ENCODE data around the gene ZNF230.

Gene ZNF230

DNA sequence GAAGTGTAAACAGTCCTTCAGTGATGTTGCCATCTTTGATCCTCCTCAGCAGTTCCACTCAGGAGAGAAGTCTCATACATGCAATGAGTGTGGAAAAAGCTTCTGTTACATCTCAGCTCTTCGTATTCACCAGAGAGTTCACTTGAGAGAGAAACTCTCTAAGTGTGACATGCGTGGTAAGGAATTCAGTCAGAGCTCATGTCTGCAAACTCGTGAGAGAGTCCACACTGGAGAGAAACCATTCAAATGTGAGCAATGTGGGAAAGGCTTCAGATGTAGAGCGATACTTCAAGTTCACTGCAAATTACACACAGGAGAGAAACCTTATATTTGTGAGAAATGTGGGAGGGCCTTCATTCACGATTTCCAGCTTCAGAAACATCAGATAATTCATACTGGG is 7.7 kb downstream of the ZNF230 start:
- TF ChIP-seq, protein P1, sequence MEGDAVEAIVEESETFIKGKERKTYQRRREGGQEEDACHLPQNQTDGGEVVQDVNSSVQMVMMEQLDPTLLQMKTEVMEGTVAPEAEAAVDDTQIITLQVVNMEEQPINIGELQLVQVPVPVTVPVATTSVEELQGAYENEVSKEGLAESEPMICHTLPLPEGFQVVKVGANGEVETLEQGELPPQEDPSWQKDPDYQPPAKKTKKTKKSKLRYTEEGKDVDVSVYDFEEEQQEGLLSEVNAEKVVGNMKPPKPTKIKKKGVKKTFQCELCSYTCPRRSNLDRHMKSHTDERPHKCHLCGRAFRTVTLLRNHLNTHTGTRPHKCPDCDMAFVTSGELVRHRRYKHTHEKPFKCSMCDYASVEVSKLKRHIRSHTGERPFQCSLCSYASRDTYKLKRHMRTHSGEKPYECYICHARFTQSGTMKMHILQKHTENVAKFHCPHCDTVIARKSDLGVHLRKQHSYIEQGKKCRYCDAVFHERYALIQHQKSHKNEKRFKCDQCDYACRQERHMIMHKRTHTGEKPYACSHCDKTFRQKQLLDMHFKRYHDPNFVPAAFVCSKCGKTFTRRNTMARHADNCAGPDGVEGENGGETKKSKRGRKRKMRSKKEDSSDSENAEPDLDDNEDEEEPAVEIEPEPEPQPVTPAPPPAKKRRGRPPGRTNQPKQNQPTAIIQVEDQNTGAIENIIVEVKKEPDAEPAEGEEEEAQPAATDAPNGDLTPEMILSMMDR (IDR thresholded peaks at IDR 0.05; ENCODE audit: insufficient read depth, missing control alignments) = no peak
- DNase-seq (ENCODE audit: insufficient read length, low spot score) (no peak), FAIRE-seq (no peak)

GRCh38 chr19:44019498-44019897 is 16.7 kb downstream of the ZNF230 start:
- DNase-seq (ENCODE audit: insufficient read length, low spot score) (no peak), FAIRE-seq (no peak)
- TF ChIP-seq, protein P1 (IDR thresholded peaks at IDR 0.05; ENCODE audit: insufficient read depth, missing control alignments) = no peak

- no peak for FAIRE-seq
- DNase-seq (ENCODE audit: insufficient read length, low spot score) = no peak
- TF ChIP-seq, protein P1 (IDR thresholded peaks at IDR 0.05; ENCODE audit: insufficient read depth, missing control alignments) = no peak
These were observed 18.5 kb downstream of the ZNF230 start for GRCh38 chr19:44021221-44021620.

DNA sequence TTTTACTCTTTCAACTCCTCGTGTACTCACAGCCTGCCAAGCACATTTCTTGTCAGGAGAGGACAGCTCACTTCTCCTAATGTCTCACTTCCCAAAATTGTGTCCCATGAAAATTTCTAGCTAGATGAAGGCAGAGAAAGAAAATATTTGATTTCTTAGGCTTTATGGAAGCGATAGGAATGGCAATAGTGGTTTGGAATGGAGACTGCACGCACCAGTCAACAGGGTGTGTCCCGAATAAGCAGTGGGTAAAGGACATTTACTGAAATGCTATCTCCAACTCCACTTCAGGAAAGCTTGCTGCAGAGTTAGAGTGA is 22.1 kb downstream of the ZNF230 start:
- TF ChIP-seq, protein P1 (IDR thresholded peaks at IDR 0.05; ENCODE audit: insufficient read depth, missing control alignments) = no peak

DNA sequence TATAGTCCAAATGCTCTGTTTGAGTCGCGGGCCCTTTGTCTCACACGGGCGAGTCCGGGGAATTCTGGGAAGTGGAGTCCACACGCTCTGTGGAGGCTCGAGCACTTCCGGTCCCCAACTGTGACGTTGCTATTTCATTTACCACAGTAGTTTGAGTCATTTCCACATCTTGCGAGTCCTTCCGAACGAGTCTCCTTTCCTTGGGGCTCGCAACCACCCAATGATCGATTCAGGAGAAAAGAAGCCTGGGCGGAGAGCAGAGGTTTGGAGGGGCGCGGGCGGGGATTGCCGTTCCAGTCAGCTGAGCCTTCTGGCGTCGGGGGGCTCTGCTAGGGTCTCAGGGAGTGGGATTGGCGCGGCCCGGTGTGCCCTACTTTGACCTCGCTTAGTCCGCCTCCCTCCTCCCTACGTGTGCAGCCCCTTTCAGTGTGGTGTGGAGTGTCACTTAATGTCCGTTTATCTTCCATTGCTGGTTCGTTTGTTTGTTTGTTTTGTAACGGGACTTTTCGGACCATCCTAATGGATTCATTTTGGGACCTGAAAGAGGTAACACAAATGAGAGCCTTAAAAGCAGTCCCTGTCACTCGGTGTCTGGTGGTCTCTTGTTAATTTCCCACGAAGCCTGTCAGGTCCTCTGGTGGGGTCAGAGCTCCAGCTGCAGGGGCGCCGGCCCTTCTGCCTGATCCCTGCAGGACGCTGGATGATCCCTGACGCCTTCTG is 22.6 kb downstream of the ZNF230 start, which contains the start of gene ZNF222:
TSS of gene ZNF222 (plus strand) at position 163 of the 720 bp plus-strand sequence. CDS start at position 221, 58 bp downstream.
- peak; percentile 28 for DNase-seq (ENCODE audit: insufficient read length, low spot score)
- TF ChIP-seq, protein P1 (IDR thresholded peaks at IDR 0.05; ENCODE audit: insufficient read depth, missing control alignments) = no peak
- FAIRE-seq = no peak

More for the DNA sequence above, 22.1 kb downstream of the ZNF230 start:
- DNase-seq (ENCODE audit: insufficient read length, low spot score) = no peak
- no peak for FAIRE-seq

DNA sequence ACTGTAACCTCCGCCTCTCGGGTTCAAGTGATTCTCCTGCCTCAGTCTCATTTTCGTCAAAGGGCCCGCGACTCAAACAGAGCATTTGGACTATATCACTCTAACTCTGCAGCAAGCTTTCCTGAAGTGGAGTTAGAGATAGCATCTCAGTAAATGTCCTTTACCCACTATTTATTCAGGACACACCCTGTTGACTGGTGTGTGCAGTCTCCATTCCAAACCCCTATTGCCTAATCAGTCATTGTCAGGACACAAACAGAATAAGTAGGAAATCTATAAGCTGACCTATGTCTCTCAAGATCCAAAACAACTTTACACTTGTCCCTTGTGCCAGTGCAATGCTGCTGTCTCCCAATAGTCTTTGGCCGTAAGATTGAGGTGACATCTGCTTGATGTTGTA is 23.9 kb downstream of the ZNF230 start:
- DNase-seq (ENCODE audit: insufficient read length, low spot score) (no peak), FAIRE-seq (no peak)
- TF ChIP-seq, protein P1 (IDR thresholded peaks at IDR 0.05; ENCODE audit: insufficient read depth, missing control alignments) = no peak

- DNase-seq (ENCODE audit: insufficient read length, low spot score) (no peak), FAIRE-seq (no peak)
- TF ChIP-seq, protein P1 (IDR thresholded peaks at IDR 0.05; ENCODE audit: insufficient read depth, missing control alignments) = no peak
These were observed 29.3 kb downstream of the ZNF230 start for GRCh38 chr19:44032001-44032610.
